ENCODE measurements around the gene GIPC3.

The GIPC3 gene

DNA sequence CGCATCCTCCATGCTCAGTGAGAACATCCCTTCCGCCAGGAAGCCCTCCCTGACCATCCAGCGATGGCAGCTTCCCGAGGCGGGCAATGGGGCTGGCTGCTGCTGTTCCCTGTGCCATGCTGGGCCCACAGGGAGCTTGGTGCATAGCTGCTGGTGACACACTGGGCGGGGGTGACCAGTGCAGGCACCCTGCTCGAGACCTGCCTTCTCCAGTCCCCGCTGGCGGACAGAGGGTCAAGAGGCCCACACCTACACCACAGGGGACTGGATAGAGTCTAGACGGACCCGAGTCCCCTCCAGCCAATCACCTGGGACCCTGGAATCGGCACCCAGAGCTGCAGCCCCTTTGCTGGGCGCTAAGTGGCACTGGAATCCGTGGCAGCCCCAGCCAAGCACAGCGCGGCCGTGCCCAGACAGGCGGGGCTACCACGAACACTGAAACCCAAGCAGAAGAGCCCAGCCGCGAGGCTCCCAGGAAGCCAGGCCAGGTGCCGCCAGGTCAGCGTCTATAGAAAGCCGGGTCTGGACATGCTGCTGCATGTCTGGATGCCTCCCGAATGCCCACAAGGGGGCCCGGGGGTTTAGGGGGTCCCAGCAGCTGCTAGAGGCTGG lies 30.4 kb downstream of the GIPC3 start:
- TF ChIP-seq, protein P1, sequence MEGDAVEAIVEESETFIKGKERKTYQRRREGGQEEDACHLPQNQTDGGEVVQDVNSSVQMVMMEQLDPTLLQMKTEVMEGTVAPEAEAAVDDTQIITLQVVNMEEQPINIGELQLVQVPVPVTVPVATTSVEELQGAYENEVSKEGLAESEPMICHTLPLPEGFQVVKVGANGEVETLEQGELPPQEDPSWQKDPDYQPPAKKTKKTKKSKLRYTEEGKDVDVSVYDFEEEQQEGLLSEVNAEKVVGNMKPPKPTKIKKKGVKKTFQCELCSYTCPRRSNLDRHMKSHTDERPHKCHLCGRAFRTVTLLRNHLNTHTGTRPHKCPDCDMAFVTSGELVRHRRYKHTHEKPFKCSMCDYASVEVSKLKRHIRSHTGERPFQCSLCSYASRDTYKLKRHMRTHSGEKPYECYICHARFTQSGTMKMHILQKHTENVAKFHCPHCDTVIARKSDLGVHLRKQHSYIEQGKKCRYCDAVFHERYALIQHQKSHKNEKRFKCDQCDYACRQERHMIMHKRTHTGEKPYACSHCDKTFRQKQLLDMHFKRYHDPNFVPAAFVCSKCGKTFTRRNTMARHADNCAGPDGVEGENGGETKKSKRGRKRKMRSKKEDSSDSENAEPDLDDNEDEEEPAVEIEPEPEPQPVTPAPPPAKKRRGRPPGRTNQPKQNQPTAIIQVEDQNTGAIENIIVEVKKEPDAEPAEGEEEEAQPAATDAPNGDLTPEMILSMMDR (IDR thresholded peaks at IDR 0.05; ENCODE audit: low read depth, low read length), result no peak
- DNase-seq (ENCODE audit: low read depth in 2 of 2), result no peak
- H3K4me3 ChIP-seq (replicated peaks in 1 of 2; ENCODE audit: low read depth in 2 of 2, low read length in 2 of 2), result no peak overlapping the region

- no peak for DNase-seq (ENCODE audit: low read depth in 2 of 2)
- H3K4me3 ChIP-seq (replicated peaks in 1 of 2; ENCODE audit: low read depth in 2 of 2, low read length in 2 of 2), result no peak overlapping the region
- TF ChIP-seq, protein P1 (IDR thresholded peaks at IDR 0.05; ENCODE audit: low read depth, low read length), result no peak
These were observed 32.2 kb downstream of the GIPC3 start for GRCh38 chr19:3617463-3617862.

GRCh38 chr19:3618144-3618810 lies 33.0 kb downstream of the GIPC3 start:
- no peak overlapping the region for H3K4me3 ChIP-seq (replicated peaks in 1 of 2; ENCODE audit: low read depth in 2 of 2, low read length in 2 of 2)
- TF ChIP-seq, protein P1 (IDR thresholded peaks at IDR 0.05; ENCODE audit: low read depth, low read length), result peak; percentile 97
- DNase-seq (ENCODE audit: low read depth in 2 of 2), result peak; percentile 60 to 65

DNA sequence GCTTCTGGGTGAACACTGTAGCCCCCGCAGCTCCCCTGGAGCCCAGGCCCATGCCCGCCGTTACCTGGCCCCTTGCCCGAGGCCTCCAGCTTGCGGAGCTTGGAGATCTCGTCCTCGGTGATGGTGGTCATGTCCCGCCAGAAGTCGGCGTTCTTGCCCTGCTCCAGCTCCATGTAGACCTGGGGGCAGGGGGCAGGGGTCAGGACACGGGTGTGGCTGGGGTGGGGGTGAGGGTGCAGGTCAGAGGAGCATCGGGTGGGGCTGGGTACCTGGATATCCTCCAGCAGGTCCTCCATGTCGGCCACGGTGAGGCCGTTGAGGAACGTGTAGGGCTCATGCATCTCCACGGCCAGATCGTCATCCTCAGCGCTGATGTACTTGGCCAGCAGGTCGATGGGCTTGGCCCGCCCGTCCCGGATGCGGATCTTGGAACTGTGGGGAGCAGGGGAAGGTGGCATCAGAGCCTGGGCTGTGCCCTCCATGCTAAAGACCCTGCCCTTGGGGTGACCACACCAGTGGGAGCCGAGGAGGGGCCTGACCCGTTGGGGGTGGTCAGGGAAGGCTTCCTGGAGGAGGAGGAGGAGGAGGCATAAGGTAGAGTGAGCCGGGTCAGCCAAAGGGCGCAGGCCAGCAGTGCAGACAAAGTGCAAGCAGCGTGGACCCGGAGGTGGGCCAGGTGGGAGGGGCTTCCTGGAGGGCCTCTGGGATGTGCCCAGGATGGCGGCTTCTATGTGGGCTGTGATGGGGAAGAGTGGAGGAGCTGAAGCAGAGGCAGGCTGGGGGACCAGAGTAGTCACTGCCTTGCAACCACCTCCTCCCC lies 33.7 kb downstream of the GIPC3 start:
- TF ChIP-seq, protein P1 (IDR thresholded peaks at IDR 0.05; ENCODE audit: low read depth, low read length), result no peak

DNA sequence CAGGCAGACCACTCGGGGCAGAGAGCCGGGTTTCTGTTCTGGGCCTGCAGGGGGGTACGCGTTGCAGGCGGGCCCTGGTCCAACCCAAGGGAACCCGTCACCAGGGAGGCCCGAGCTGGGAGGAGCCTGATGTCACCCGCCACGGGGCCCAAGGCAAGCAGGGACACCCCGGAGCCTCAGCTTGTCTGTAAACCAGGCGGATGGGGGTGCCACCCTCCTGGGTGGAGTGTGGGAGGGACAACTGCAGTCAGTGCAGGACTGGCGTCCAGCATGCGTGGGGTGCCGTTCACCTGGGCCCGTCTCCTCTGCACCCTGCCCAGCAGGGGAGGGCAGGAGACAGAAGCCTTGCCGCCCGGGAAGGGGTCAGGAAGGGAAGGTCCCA lies 34.3 kb downstream of the GIPC3 start:
- no peak for DNase-seq (ENCODE audit: low read depth in 2 of 2)
- TF ChIP-seq, protein P1 (IDR thresholded peaks at IDR 0.05; ENCODE audit: low read depth, low read length), result no peak
- no peak overlapping the region for H3K4me3 ChIP-seq (replicated peaks in 1 of 2; ENCODE audit: low read depth in 2 of 2, low read length in 2 of 2)

More for the DNA sequence above, 33.7 kb downstream of the GIPC3 start:
- DNase-seq (ENCODE audit: low read depth in 2 of 2), result no peak
- H3K4me3 ChIP-seq (replicated peaks in 1 of 2; ENCODE audit: low read depth in 2 of 2, low read length in 2 of 2), result no peak overlapping the region

GRCh38 chr19:3620145-3620816 lies 35.0 kb downstream of the GIPC3 start:
- TF ChIP-seq, protein P1 (IDR thresholded peaks at IDR 0.05; ENCODE audit: low read depth, low read length), result no peak
- no peak overlapping the region for H3K4me3 ChIP-seq (replicated peaks in 1 of 2; ENCODE audit: low read depth in 2 of 2, low read length in 2 of 2)
- DNase-seq (ENCODE audit: low read depth in 2 of 2), result no peak

Data from cardiac fibroblast (primary cell).